Activated B cell treated with CpG ODN at 0.5 μM for 24 hours (primary cell): ENCODE measurements around the gene GJC3. TPM values are rescaled to one million over a fixed set of nuclear protein-coding genes. Genes with fewer than 3 reads are reported as not detected.
"Not testable (repeated sequence)": the region's sequence is repeated elsewhere in the genome, so short reads cannot be mapped to it uniquely, and the experiment has no call there.

Experiments used
- ATAC-seq: fragments of 200-7000 bp; cut with Tn5 transposase; one replicate; pipeline ENCODE4 v1.10.0; 2021; ENCODE audit warnings: low read depth, mild to moderate bottlenecking, moderate library complexity
- CTCF ChIA-PET: fragments of 350-600 bp; sonication (Branson Sonifier 250); formaldehyde crosslinking; loops from one replicate; lab custom pipeline; 2021; ENCODE audit warnings: antibody characterized with exemption; lab: Charles Lee
- POLR2A ChIA-PET: fragments of 350-600 bp; sonication (Branson Sonifier 250); formaldehyde crosslinking; loops from one replicate; lab custom pipeline; 2021; ENCODE audit warnings: antibody characterized with exemption; lab: Charles Lee
- DNase-seq: peaks from one replicate; pipeline ENCODE4 v3.0.0; 2022
- H3K27ac Mint-ChIP-seq: one replicate; pipeline ENCODE4 v1.8.0; 2020; ENCODE audit warnings: mixed read lengths
- H3K27me3 Mint-ChIP-seq: one replicate; pipeline ENCODE4 v1.8.0; 2021; ENCODE audit warnings: mixed read lengths
- H3K36me3 Mint-ChIP-seq: one replicate; pipeline ENCODE4 v1.8.0; 2021; ENCODE audit warnings: low read depth, mixed read lengths
- H3K4me1 Mint-ChIP-seq: one replicate; pipeline ENCODE4 v1.8.0; 2021; ENCODE audit warnings: mixed read lengths
- H3K4me3 Mint-ChIP-seq: one replicate; pipeline ENCODE4 v1.8.0; 2020; ENCODE audit warnings: mild to moderate bottlenecking, mixed read lengths
- H3K9me3 Mint-ChIP-seq: one replicate; pipeline ENCODE4 v1.8.0; 2020; ENCODE audit warnings: mixed read lengths
- CTCF ChIP-seq: fragments of 200-600 bp; IDR thresholded peaks from one replicate; pipeline ENCODE4 v1.8.0; 2022; ENCODE audit warnings: antibody characterized with exemption, mild to moderate bottlenecking
- intact Hi-C: fragments of 100-400 bp; cut with micrococcal nuclease; formaldehyde crosslinking; loops from one replicate; pipeline ENCODE4 v1.15.1; 2024
- total RNA-seq: library from RNA; stranded (reverse); gene quantifications from 2 replicates; pipeline ENCODE4 v1.2.3, GENCODE V29; 2022

The GJC3 gene
- total RNA-seq, 1 donor from 2014 or later = not detected

- DNase-seq (no peak), ATAC-seq (no peak)
- Mint-ChIP-seq H3K9me3 (peaks cover 8% of the 10 kb centered on the region), H3K4me3 (no peak overlapping the region), H3K27me3 (no peaks in the 10 kb centered on the region), H3K36me3 (peaks cover 44% of the 10 kb centered on the region), H3K27ac (no peak overlapping the region), H3K4me1 (peaks cover 12% of the 10 kb centered on the region)
- ChIA-PET CTCF (no interaction called here), POLR2A (no interaction called here)
- intact Hi-C loops = no loop called here
- TF ChIP-seq CTCF = no peak
Measured at GRCh38 chr7:99893280-99893679, 36.1 kb downstream of the GJC3 start.

- H3K4me3 Mint-ChIP-seq, DNase-seq, H3K27me3 Mint-ChIP-seq, ATAC-seq, intact Hi-C loops, H3K9me3 Mint-ChIP-seq, CTCF ChIA-PET, H3K27ac Mint-ChIP-seq, H3K4me1 Mint-ChIP-seq, POLR2A ChIA-PET: not testable (repeated sequence)
- H3K36me3 Mint-ChIP-seq = peaks cover 38% of the 10 kb centered on the region
Measured at GRCh38 chr7:99890348-99890747, 39.1 kb downstream of the GJC3 start.

GRCh38 chr7:99888366-99888765, 41.1 kb downstream of the GJC3 start:
- H3K27ac Mint-ChIP-seq, CTCF ChIA-PET, POLR2A ChIA-PET, H3K9me3 Mint-ChIP-seq, H3K4me3 Mint-ChIP-seq, H3K27me3 Mint-ChIP-seq, ATAC-seq, DNase-seq, H3K4me1 Mint-ChIP-seq, intact Hi-C loops: not testable (repeated sequence)
- peaks cover 39% of the 10 kb centered on the region for H3K36me3 Mint-ChIP-seq

- intact Hi-C loops = no loop called here
- no peak overlapping the region for H3K27ac Mint-ChIP-seq
- POLR2A ChIA-PET = interaction anchor here (0.5 kb wide), 1 partner anchor 940 kb away, joined by 4 read pairs; no protein-coding TSS in a partner anchor
- H3K27me3 Mint-ChIP-seq = no peaks in the 10 kb centered on the region
- H3K9me3 Mint-ChIP-seq = no peaks in the 10 kb centered on the region
- no peak for ATAC-seq
- H3K4me3 Mint-ChIP-seq = no peak overlapping the region
- CTCF ChIA-PET = no interaction called here
- TF ChIP-seq CTCF = no peak
- no peak for DNase-seq
- H3K4me1 Mint-ChIP-seq = no peaks in the 10 kb centered on the region
- H3K36me3 Mint-ChIP-seq = peaks cover 7% of the 10 kb centered on the region
Measured at GRCh38 chr7:99881370-99881769, 48.0 kb downstream of the GJC3 start.

- H3K27me3 Mint-ChIP-seq = no peaks in the 10 kb centered on the region
- no peak for ATAC-seq
- peaks cover 1% of the 10 kb centered on the region for H3K36me3 Mint-ChIP-seq
- POLR2A ChIA-PET = no interaction called here
- intact Hi-C loops = no loop called here
- TF ChIP-seq CTCF = no peak
- no peaks in the 10 kb centered on the region for H3K4me1 Mint-ChIP-seq
- no peak for DNase-seq
- no peak within 1 kb of the TSS for H3K4me3 Mint-ChIP-seq
- H3K27ac Mint-ChIP-seq = no peak within 1 kb of the TSS
- CTCF ChIA-PET = no interaction called here
- H3K9me3 Mint-ChIP-seq = no peaks in the 10 kb centered on the region
Measured at GRCh38 chr7:99876933-99877332, 52.5 kb downstream of the GJC3 start, which contains the start of gene OR2AE1. Gene OR2AE1, minus strand, starts transcription at chr7:99877033. Its CDS starts 0 bp downstream, at chr7:99877033.

- H3K27me3 Mint-ChIP-seq = no peaks in the 10 kb centered on the region
- DNase-seq (no peak), ATAC-seq (no peak)
- H3K27ac Mint-ChIP-seq = no peak overlapping the region
- intact Hi-C loops = no loop called here
- ChIA-PET POLR2A (no interaction called here), CTCF (no interaction called here)
- H3K4me1 Mint-ChIP-seq = no peaks in the 10 kb centered on the region
- no peaks in the 10 kb centered on the region for H3K9me3 Mint-ChIP-seq
- peaks cover 1% of the 10 kb centered on the region for H3K36me3 Mint-ChIP-seq
- no peak for TF ChIP-seq CTCF
- H3K4me3 Mint-ChIP-seq = no peak overlapping the region
Measured at GRCh38 chr7:99876491-99876890, 52.9 kb downstream of the GJC3 start.

Other genes starting within 250 kb of the GJC3 start
- gene CYP3A5, start 249.6 kb downstream of the GJC3 start, total RNA-seq = not detected in 2 replicates
- not detected in 2 replicates for gene CYP3A7, start 194.4 kb downstream of the GJC3 start, total RNA-seq
- not detected in 2 replicates for gene CYP3A4, start 145.4 kb downstream of the GJC3 start, total RNA-seq
- not detected in 2 replicates for gene CYP3A43, start 101.6 kb downstream of the GJC3 start, total RNA-seq
- 0.39 and 1.3 TPM in 2 replicates for gene OR2AE1, start 52.6 kb downstream of the GJC3 start, total RNA-seq
- gene TRIM4, start 10.1 kb downstream of the GJC3 start, total RNA-seq = 33.1 and 35.8 TPM in 2 replicates
- not detected in 2 replicates for gene AZGP1, start 46.4 kb upstream of the GJC3 start, total RNA-seq
- gene ZKSCAN1, start 86.0 kb upstream of the GJC3 start, total RNA-seq = 59.0 and 70.6 TPM in 2 replicates
- 10.6 and 11.3 TPM in 2 replicates for gene ZSCAN21, start 120.2 kb upstream of the GJC3 start, total RNA-seq
- 33.9 and 39.6 TPM in 2 replicates for gene ZNF3, start 152.1 kb upstream of the GJC3 start, total RNA-seq
- gene COPS6, start 159.3 kb upstream of the GJC3 start, total RNA-seq = 88.3 and 108 TPM in 2 replicates
- gene MCM7, start 171.8 kb upstream of the GJC3 start, total RNA-seq = 99.7 and 104 TPM in 2 replicates
- 11.1 and 12.5 TPM in 2 replicates for gene AP4M1, start 172.0 kb upstream of the GJC3 start, total RNA-seq
- gene TAF6, start 189.7 kb upstream of the GJC3 start, total RNA-seq = 42.6 and 54.9 TPM in 2 replicates
- gene CNPY4, start 190.0 kb upstream of the GJC3 start, total RNA-seq = 7.1 and 8.6 TPM in 2 replicates
- 1.9 and 2.2 TPM in 2 replicates for gene MBLAC1, start 197.3 kb upstream of the GJC3 start, total RNA-seq
- 151 and 161 TPM in 2 replicates for gene LAMTOR4, start 219.3 kb upstream of the GJC3 start, total RNA-seq
- 55.7 and 65.3 TPM in 2 replicates for gene TRAPPC14, start 229.1 kb upstream of the GJC3 start, total RNA-seq
- gene GAL3ST4, start 239.0 kb upstream of the GJC3 start, total RNA-seq = 0.10 and 1.2 TPM in 2 replicates
- gene GPC2, start 247.8 kb upstream of the GJC3 start, total RNA-seq = 5.0 and 5.1 TPM in 2 replicates
- 41.3 and 42.4 TPM in 2 replicates for gene STAG3, start 248.3 kb upstream of the GJC3 start, total RNA-seq